Transverse colon (tissue), 4 donors: ENCODE measurements around the gene SAMD15. TPM values are rescaled to one million over a fixed set of nuclear protein-coding genes. Genes with fewer than 3 reads are reported as not detected.

Experiments
- DNase-seq: peaks from one replicate; pipeline ENCODE4 v3.0.0-alpha.2; 2019
- H3K27ac ChIP-seq, 4 donors: fragments of 200-600 bp; sonication (generic); 2 replicates each; pipeline ENCODE4 v1.5.1; 2016 to 2018; ENCODE audit warnings: inconsistent platforms in 4 of 4
- H3K27me3 ChIP-seq: fragments of 200-600 bp; sonication (generic); 2 replicates; pipeline ENCODE4 v1.5.1; 2017; ENCODE audit warnings: inconsistent platforms
- H3K36me3 ChIP-seq, 4 donors: fragments of 200-600 bp; sonication (generic); 2 replicates each; pipeline ENCODE4 v1.5.1; 2017 to 2019; ENCODE audit warnings: inconsistent platforms in 4 of 4
- H3K4me1 ChIP-seq, 4 donors: fragments of 200-600 bp; sonication (generic); 2 replicates each; pipeline ENCODE4 v1.5.1; 2017 to 2020; ENCODE audit warnings: inconsistent platforms in 4 of 4
- H3K4me3 ChIP-seq, 4 donors: fragments of 200-600 bp; sonication (generic); 1 replicate in 1 of 4; 2 replicates in 3 of 4; pipeline versions ENCODE4 v1.5.1 to v1.6.1; 2017 to 2019; ENCODE audit warnings: inconsistent platforms in 4 of 4
- H3K9me3 ChIP-seq, 2 donors: fragments of 200-600 bp; sonication (generic); 2 replicates each; pipeline ENCODE4 v1.5.1; 2017 to 2019; ENCODE audit warnings: inconsistent platforms in 2 of 2
- EP300 ChIP-seq: sonication (generic); formaldehyde crosslinking; IDR thresholded peaks from one replicate; pipeline ENCODE4 v1.6.1; 2017; ENCODE audit warnings: antibody characterized with exemption, low read depth
- POLR2A ChIP-seq: fragments of 450-650 bp; IDR thresholded peaks from one replicate; pipeline ENCODE4 v1.6.1; 2016; ENCODE audit warnings: antibody characterized with exemption, mild to moderate bottlenecking, moderate library complexity
- POLR2AphosphoS5 ChIP-seq, 3 donors: sonication (generic); formaldehyde crosslinking; IDR thresholded peaks; one replicate each; pipeline ENCODE4 v1.6.1; 2016; ENCODE audit warnings: antibody characterized with exemption in 3 of 3
- WGBS, 2 donors: methylation state at CpG; one replicate each; pipeline ENCODE4 v1.1.5; 2018; ENCODE audit warnings: low coverage in 1 of 2; 5-methylcytosine and 5-hydroxymethylcytosine counted together
- in situ Hi-C, 4 donors: fragments of 200-750 bp; cut with MboI; loops; one replicate each; pipeline versions ENCODE4 v1.15.0 to v1.15.1; 2017; ENCODE audit warnings: low sequenced_read_pairs in 3 of 4, low pct_ligation_motif_present in 1 of 4, low pct_unique_long_range_greater_than_20kb in 1 of 4
- intact Hi-C: fragments of 100-400 bp; cut with DNase I; formaldehyde crosslinking; loops from one replicate; pipeline ENCODE4 v1.15.1; 2023; ENCODE audit warnings: low total_unique reads
- total RNA-seq, 4 donors: library from RNA; depleted of rRNA; stranded (reverse); fragments of >200 nt; gene quantifications; one replicate each; pipeline ENCODE4 v1.1.0, GENCODE V29; 2016
- TF ChIP-seq, protein P1 (sequence below), 5 experiments: fragments of 200-600 bp in 3 of 5; fragments of 450-650 bp in 2 of 5; sonication (generic) in 3 of 5; IDR thresholded peaks; 1 replicate in 2 of 5; 2 replicates in 3 of 5; pipeline ENCODE4 v1.5.1; 2016 to 2017; ENCODE audit warnings: antibody characterized with exemption in 5 of 5, inconsistent platforms in 3 of 5, mild to moderate bottlenecking in 2 of 5, moderate library complexity in 1 of 5

SAMD15 gene
- total RNA-seq, 4 donors from 2014 or later = 0.16 to 0.41 TPM; not detected in 2

- intact Hi-C loops = no loop called here
- H3K27me3 ChIP-seq = no peaks in the 10 kb centered on the region
- H3K4me3 ChIP-seq = no peak overlapping the region
- H3K36me3 ChIP-seq = no peaks in the 10 kb centered on the region
- H3K4me1 ChIP-seq = peaks cover 0 to 5% (median 0%) of the 10 kb centered on the region in 4 donors
- WGBS, 2 donors = 72 to 73% methylated on average over 3 to 4 of the region's 4 CpGs
- no peak for DNase-seq
- in situ Hi-C loops = no loop called here
- TF ChIP-seq POLR2AphosphoS5 (IDR thresholded peaks at IDR 0.05) (no peak), EP300 (no peak), POLR2A (no peak)
- TF ChIP-seq, protein P1, sequence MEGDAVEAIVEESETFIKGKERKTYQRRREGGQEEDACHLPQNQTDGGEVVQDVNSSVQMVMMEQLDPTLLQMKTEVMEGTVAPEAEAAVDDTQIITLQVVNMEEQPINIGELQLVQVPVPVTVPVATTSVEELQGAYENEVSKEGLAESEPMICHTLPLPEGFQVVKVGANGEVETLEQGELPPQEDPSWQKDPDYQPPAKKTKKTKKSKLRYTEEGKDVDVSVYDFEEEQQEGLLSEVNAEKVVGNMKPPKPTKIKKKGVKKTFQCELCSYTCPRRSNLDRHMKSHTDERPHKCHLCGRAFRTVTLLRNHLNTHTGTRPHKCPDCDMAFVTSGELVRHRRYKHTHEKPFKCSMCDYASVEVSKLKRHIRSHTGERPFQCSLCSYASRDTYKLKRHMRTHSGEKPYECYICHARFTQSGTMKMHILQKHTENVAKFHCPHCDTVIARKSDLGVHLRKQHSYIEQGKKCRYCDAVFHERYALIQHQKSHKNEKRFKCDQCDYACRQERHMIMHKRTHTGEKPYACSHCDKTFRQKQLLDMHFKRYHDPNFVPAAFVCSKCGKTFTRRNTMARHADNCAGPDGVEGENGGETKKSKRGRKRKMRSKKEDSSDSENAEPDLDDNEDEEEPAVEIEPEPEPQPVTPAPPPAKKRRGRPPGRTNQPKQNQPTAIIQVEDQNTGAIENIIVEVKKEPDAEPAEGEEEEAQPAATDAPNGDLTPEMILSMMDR (IDR thresholded peaks at IDR 0.05) = no peak
- H3K9me3 ChIP-seq = no peaks in the 10 kb centered on the region
- peak overlapping the region in 1 of 4 donors; percentile 9 for H3K27ac ChIP-seq
Observed at GRCh38 chr14:77390188-77390587, 13.0 kb downstream of the SAMD15 start.

GRCh38 chr14:77400216-77400615, 23.0 kb downstream of the SAMD15 start:
- in situ Hi-C loops = no loop called here
- no peaks in the 10 kb centered on the region for H3K9me3 ChIP-seq
- no peaks in the 10 kb centered on the region for H3K27me3 ChIP-seq
- no peak for DNase-seq
- intact Hi-C loops = loop anchor here (10.0 kb wide), 1 partner anchor 1645 kb away; no protein-coding TSS in a partner anchor
- H3K27ac ChIP-seq = no peak overlapping the region
- TF ChIP-seq, protein P1 (IDR thresholded peaks at IDR 0.05) = no peak
- TF ChIP-seq POLR2A = no peak
- no peak for TF ChIP-seq EP300
- TF ChIP-seq POLR2AphosphoS5 (IDR thresholded peaks at IDR 0.05) = no peak
- H3K4me3 ChIP-seq = no peak overlapping the region
- 79 to 86% methylated on average over 4 to 6 of the region's 6 CpGs for WGBS, 2 donors
- H3K36me3 ChIP-seq = no peaks in the 10 kb centered on the region
- H3K4me1 ChIP-seq = no peaks in the 10 kb centered on the region

GRCh38 chr14:77403768-77404167, 26.6 kb downstream of the SAMD15 start:
- intact Hi-C loops = loop anchor here (10.0 kb wide), 1 partner anchor 1649 kb away; no protein-coding TSS in a partner anchor
- H3K9me3 ChIP-seq = no peaks in the 10 kb centered on the region
- no peak overlapping the region for H3K4me3 ChIP-seq
- DNase-seq = no peak
- H3K27ac ChIP-seq = no peak overlapping the region
- TF ChIP-seq POLR2AphosphoS5 (IDR thresholded peaks at IDR 0.05) (no peak), POLR2A (no peak), EP300 (no peak)
- TF ChIP-seq, protein P1 (IDR thresholded peaks at IDR 0.05) = no peak
- H3K27me3 ChIP-seq = no peaks in the 10 kb centered on the region
- H3K4me1 ChIP-seq = no peaks in the 10 kb centered on the region
- in situ Hi-C loops = no loop called here
- H3K36me3 ChIP-seq = no peaks in the 10 kb centered on the region
- WGBS, 2 donors = 87 to 92% methylated on average over 3 of the region's 3 CpGs

DNA sequence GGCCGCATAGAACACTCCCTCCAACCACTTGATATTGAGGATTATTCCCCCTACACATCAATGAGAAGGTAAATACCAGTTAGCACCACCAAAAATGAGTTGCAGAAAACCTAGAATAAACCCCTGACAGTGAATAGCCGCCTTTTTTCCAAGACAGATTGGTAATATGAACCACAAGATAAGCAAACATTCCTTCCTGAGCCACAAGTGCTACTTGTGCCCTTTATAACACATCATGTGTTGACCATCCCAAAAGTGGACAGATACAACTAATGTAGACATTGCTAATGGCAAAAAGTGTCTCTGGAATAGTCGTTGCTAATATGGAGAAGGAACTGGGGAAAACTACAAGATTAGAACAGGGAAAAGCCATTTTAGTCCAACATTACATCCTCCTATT, 28.9 kb downstream of the SAMD15 start:
- no peak for DNase-seq
- Histone ChIP-seq H3K9me3 (no peaks in the 10 kb centered on the region), H3K4me1 (no peaks in the 10 kb centered on the region), H3K27ac (no peak overlapping the region), H3K27me3 (no peaks in the 10 kb centered on the region), H3K36me3 (no peaks in the 10 kb centered on the region), H3K4me3 (no peak overlapping the region)
- in situ Hi-C loops (no loop called here), intact Hi-C loops (loop anchor here (10.0 kb wide), 1 partner anchor 1651 kb away; no protein-coding TSS in a partner anchor)
- TF ChIP-seq, protein P1 (IDR thresholded peaks at IDR 0.05) = no peak
- no peak for TF ChIP-seq EP300
- no peak for TF ChIP-seq POLR2A
- TF ChIP-seq POLR2AphosphoS5 (IDR thresholded peaks at IDR 0.05) = no peak
- WGBS, 2 donors = 50 to 73% methylated on average over 2 to 3 of the region's 3 CpGs
